MG63 (cell line): ENCODE results near the gene GTF2H2C. TPM values are rescaled to one million over a fixed set of nuclear protein-coding genes. Genes with fewer than 3 reads are reported as not detected.
A peak's percentile ranks its signal among the peaks of the same experiment; 100 is the strongest.
"Not testable (repeated sequence)": the region's sequence is repeated elsewhere in the genome, so short reads cannot be mapped to it uniquely, and the experiment has no call there.

Experiments
- DNase-seq: peaks from one replicate; pipeline ENCODE4 v3.0.0-alpha.2; 2020
- H3K27me3 ChIP-seq: fragments of 250-450 bp; sonication (Bioruptor Pico); 2 replicates; pipeline ENCODE4 v1.5.1; 2020; ENCODE audit warnings: mild to moderate bottlenecking, moderate library complexity
- H3K36me3 ChIP-seq: fragments of 250-450 bp; sonication (Bioruptor Pico); 2 replicates; pipeline ENCODE4 v1.5.1; 2020; ENCODE audit warnings: mild to moderate bottlenecking, moderate library complexity
- H3K4me3 ChIP-seq: fragments of 250-450 bp; sonication (Bioruptor Pico); 2 replicates; pipeline ENCODE4 v1.5.1; 2020; ENCODE audit warnings: mild to moderate bottlenecking, moderate library complexity
- H3K9me3 ChIP-seq: fragments of 250-450 bp; sonication (Bioruptor Pico); 2 replicates; pipeline ENCODE4 v1.5.1; 2020; ENCODE audit warnings: mild to moderate bottlenecking, moderate library complexity
- total RNA-seq: library from RNA; depleted of rRNA; stranded (reverse); fragments of >200 nt; shearing (Covaris generic); gene quantifications from 2 replicates; pipeline ENCODE4 v1.2.3, GENCODE V29; 2014; ENCODE audit warnings: low replicate concordance; rRNA removed

The GTF2H2C gene
- total RNA-seq, 1 experiment from 2014 or later, result 31.8 TPM

- not testable (repeated sequence) for DNase-seq, H3K9me3 ChIP-seq, H3K36me3 ChIP-seq, H3K27me3 ChIP-seq, H3K4me3 ChIP-seq
Observed at GRCh38 chr5:69542838-69543618, 17.0 kb upstream of the GTF2H2C start.

GRCh38 chr5:69544602-69545001, 15.4 kb upstream of the GTF2H2C start:
- not testable (repeated sequence) for H3K27me3 ChIP-seq, H3K4me3 ChIP-seq, H3K9me3 ChIP-seq, DNase-seq, H3K36me3 ChIP-seq

GRCh38 chr5:69560587-69561431, 818 bp downstream of the GTF2H2C start:
- H3K36me3 ChIP-seq, H3K27me3 ChIP-seq, H3K9me3 ChIP-seq: not testable (repeated sequence)
- DNase-seq, result peak; percentile 1
- peak overlapping the region; percentile 45 for H3K4me3 ChIP-seq

GRCh38 chr5:69566172-69566571, 6.2 kb downstream of the GTF2H2C start:
- not testable (repeated sequence) for H3K27me3 ChIP-seq, DNase-seq, H3K9me3 ChIP-seq, H3K36me3 ChIP-seq, H3K4me3 ChIP-seq

GRCh38 chr5:69568072-69568471, 8.1 kb downstream of the GTF2H2C start:
- H3K27me3 ChIP-seq, DNase-seq, H3K4me3 ChIP-seq, H3K9me3 ChIP-seq, H3K36me3 ChIP-seq: not testable (repeated sequence)

GRCh38 chr5:69583356-69583755, 23.4 kb downstream of the GTF2H2C start:
- H3K9me3 ChIP-seq, DNase-seq, H3K4me3 ChIP-seq, H3K27me3 ChIP-seq, H3K36me3 ChIP-seq: not testable (repeated sequence)

- not testable (repeated sequence) for H3K4me3 ChIP-seq, DNase-seq, H3K27me3 ChIP-seq, H3K36me3 ChIP-seq, H3K9me3 ChIP-seq
Observed at GRCh38 chr5:69596114-69596840, 36.3 kb downstream of the GTF2H2C start.

GRCh38 chr5:69601947-69602346, 42.0 kb downstream of the GTF2H2C start:
- DNase-seq, H3K9me3 ChIP-seq, H3K27me3 ChIP-seq, H3K36me3 ChIP-seq, H3K4me3 ChIP-seq: not testable (repeated sequence)

- not testable (repeated sequence) for H3K9me3 ChIP-seq, H3K36me3 ChIP-seq, H3K4me3 ChIP-seq, DNase-seq, H3K27me3 ChIP-seq
Observed at GRCh38 chr5:69606839-69607238, 46.8 kb downstream of the GTF2H2C start.

GRCh38 chr5:69607750-69608149, 47.8 kb downstream of the GTF2H2C start:
- H3K27me3 ChIP-seq, H3K36me3 ChIP-seq, DNase-seq, H3K4me3 ChIP-seq, H3K9me3 ChIP-seq: not testable (repeated sequence)

- DNase-seq, H3K9me3 ChIP-seq, H3K36me3 ChIP-seq, H3K4me3 ChIP-seq, H3K27me3 ChIP-seq: not testable (repeated sequence)
Observed at GRCh38 chr5:69608861-69609496, 49.0 kb downstream of the GTF2H2C start.

GRCh38 chr5:69614843-69615242, 54.9 kb downstream of the GTF2H2C start:
- not testable (repeated sequence) for H3K36me3 ChIP-seq, H3K4me3 ChIP-seq, DNase-seq, H3K27me3 ChIP-seq, H3K9me3 ChIP-seq

- not testable (repeated sequence) for H3K36me3 ChIP-seq, H3K27me3 ChIP-seq, H3K9me3 ChIP-seq, DNase-seq, H3K4me3 ChIP-seq
Observed at GRCh38 chr5:69631879-69632278, 71.9 kb downstream of the GTF2H2C start.

Other genes starting within 250 kb of the GTF2H2C start
- gene CCDC125, start 227.4 kb upstream of the GTF2H2C start, total RNA-seq, result 2.1 and 5.3 TPM in 2 replicates
- gene AK6, start 190.7 kb upstream of the GTF2H2C start, total RNA-seq, result 35.2 and 49.9 TPM in 2 replicates
- gene TAF9, start 190.7 kb upstream of the GTF2H2C start, total RNA-seq, result 73.7 and 104 TPM in 2 replicates
- gene RAD17, start 190.4 kb upstream of the GTF2H2C start, total RNA-seq, result 2.5 and 12.4 TPM in 2 replicates
- gene MARVELD2, start 145.1 kb upstream of the GTF2H2C start, total RNA-seq, result not detected in 2 replicates
- gene OCLN, start 67.4 kb upstream of the GTF2H2C start, total RNA-seq, result 0.74 and 2.1 TPM in 2 replicates